ENCODE results near the gene CARD16.
"Not testable (repeated sequence)": the region's sequence is repeated elsewhere in the genome, so short reads cannot be mapped to it uniquely, and the experiment has no call there.

Gene CARD16

GRCh38 chr11:105073456-105074165 lies 28.5 kb upstream of the CARD16 start:
- no peak for TF ChIP-seq CTCF (IDR thresholded peaks at IDR 0.05; ENCODE audit: extremely low read depth, missing control alignments)
- DNase-seq (ENCODE audit: low spot score) = no peak

- not testable (repeated sequence) for DNase-seq (ENCODE audit: low spot score)
These were observed 26.9 kb upstream of the CARD16 start for GRCh38 chr11:105072080-105072479.

- no peak for TF ChIP-seq CTCF (IDR thresholded peaks at IDR 0.05; ENCODE audit: extremely low read depth, missing control alignments)
- DNase-seq (ENCODE audit: low spot score) = no peak
These were observed 26.1 kb upstream of the CARD16 start for GRCh38 chr11:105071089-105071732.

- no peak for DNase-seq (ENCODE audit: low spot score)
- no peak for TF ChIP-seq CTCF (IDR thresholded peaks at IDR 0.05; ENCODE audit: extremely low read depth, missing control alignments)
These were observed 25.2 kb upstream of the CARD16 start for GRCh38 chr11:105070306-105070705.

GRCh38 chr11:105069749-105070148 lies 24.6 kb upstream of the CARD16 start:
- DNase-seq (ENCODE audit: low spot score) = not testable (repeated sequence)

GRCh38 chr11:105063245-105063941 lies 18.3 kb upstream of the CARD16 start:
- DNase-seq (ENCODE audit: low spot score) = not testable (repeated sequence)

GRCh38 chr11:105057432-105057831 lies 12.3 kb upstream of the CARD16 start:
- DNase-seq (ENCODE audit: low spot score) = no peak
- no peak for TF ChIP-seq CTCF (IDR thresholded peaks at IDR 0.05; ENCODE audit: extremely low read depth, missing control alignments)

GRCh38 chr11:105056446-105056845 lies 11.3 kb upstream of the CARD16 start:
- TF ChIP-seq CTCF (IDR thresholded peaks at IDR 0.05; ENCODE audit: extremely low read depth, missing control alignments) = no peak
- no peak for DNase-seq (ENCODE audit: low spot score)
